Mucosa of stomach (tissue), 1 donor: ENCODE data around the gene TMCO6.
"Not testable (repeated sequence)": the region's sequence is repeated elsewhere in the genome, so short reads cannot be mapped to it uniquely, and the experiment has no call there.

ENCODE experiments used
- H3K27me3 ChIP-seq: one replicate; pipeline ENCODE4 v1.7.0; 2013; ENCODE audit warnings: mild to moderate bottlenecking, low read length; ENCODE audit not compliant: control insufficient read depth, insufficient read depth
- H3K36me3 ChIP-seq: one replicate; pipeline ENCODE4 v1.7.0; 2013; ENCODE audit warnings: low read length; ENCODE audit not compliant: control insufficient read depth, insufficient read depth
- H3K4me1 ChIP-seq: one replicate; pipeline ENCODE4 v1.7.0; 2013; ENCODE audit warnings: mild to moderate bottlenecking, low read length; ENCODE audit not compliant: control insufficient read depth, insufficient read depth
- H3K4me3 ChIP-seq: one replicate; pipeline ENCODE4 v1.7.0; 2013; ENCODE audit warnings: low read length
- H3K9ac ChIP-seq: one replicate; pipeline ENCODE4 v1.7.0; 2013; ENCODE audit warnings: mild to moderate bottlenecking, low read length, moderate library complexity
- H3K9me3 ChIP-seq: one replicate; pipeline ENCODE4 v1.7.0; 2013; ENCODE audit warnings: mild to moderate bottlenecking, low read length, moderate library complexity; ENCODE audit not compliant: control insufficient read depth
- donor health status: Pancreatic carcinoma.

TMCO6 gene

DNA sequence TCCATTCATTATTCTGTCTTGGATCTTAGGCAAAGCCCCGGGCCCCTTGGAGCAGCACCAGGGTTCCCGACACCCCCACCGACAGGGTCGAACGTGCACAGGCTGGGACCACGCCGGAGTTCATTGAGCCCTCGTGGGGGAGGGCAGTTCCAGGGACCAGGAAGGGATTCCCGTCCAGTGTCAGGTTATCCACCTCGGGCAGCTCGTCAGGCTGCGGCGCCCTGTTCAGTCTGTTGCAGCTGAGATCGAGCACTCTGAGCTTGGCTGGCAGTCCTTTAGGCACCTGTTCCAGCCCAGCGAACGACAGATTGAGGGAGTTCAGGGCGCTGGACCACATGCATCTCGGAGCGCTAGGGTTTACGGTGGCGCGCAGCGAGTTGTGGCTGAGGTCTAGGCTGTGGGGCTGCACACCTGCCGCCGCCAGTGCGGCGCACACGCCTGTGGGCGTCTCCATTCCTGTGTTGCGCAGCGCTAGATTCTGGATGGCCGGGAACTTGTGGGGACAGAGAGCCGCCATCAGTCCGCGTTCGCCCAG lies 7.4 kb upstream of the TMCO6 start:
- peak overlapping the region; percentile 48 for H3K4me3 ChIP-seq
- H3K27me3 ChIP-seq, result no peaks in the 10 kb centered on the region
- H3K9ac ChIP-seq, result peak overlapping the region; percentile 62

DNA sequence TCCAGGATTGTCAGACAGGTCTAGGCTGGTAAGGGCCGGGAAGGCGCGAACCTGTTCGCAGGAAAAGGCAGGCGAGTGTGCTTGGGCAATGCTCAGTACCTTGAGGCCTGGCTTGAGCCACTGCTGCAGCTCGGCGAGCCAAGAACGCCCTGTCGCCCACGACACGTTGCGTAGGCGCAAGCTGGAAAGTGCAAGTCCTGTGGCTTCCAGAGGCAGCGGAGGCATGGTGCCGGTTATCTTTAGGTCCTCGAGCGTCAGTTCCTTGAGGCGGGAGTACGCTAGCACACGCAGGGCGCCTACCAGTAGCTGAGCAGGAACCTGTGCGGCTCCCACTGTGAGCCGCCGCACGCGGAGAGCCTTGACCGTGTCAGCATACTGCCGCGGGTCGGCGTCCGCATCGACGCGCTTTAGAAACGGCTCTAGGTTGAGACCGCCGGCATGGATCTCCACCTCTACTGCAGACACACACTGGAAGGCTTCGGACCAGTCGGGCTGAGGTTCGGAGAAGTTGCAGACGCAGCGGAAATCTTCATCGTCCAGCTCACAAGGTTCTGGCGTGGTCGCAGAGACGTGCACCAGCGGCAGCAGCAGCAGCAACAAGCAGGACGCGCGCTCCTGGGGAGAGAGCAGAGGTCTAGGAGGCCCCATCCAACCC lies 6.8 kb upstream of the TMCO6 start:
- Histone ChIP-seq H3K4me1 (peaks cover 12% of the 10 kb centered on the region), H3K36me3 (no peaks in the 10 kb centered on the region), H3K27me3 (no peaks in the 10 kb centered on the region), H3K9me3 (no peaks in the 10 kb centered on the region), H3K9ac (peak overlapping the region; percentile 62), H3K4me3 (peak overlapping the region; percentile 48)

More for the DNA sequence above, 7.4 kb upstream of the TMCO6 start:
- H3K36me3 ChIP-seq, result no peaks in the 10 kb centered on the region
- no peaks in the 10 kb centered on the region for H3K9me3 ChIP-seq
- peaks cover 12% of the 10 kb centered on the region for H3K4me1 ChIP-seq

DNA sequence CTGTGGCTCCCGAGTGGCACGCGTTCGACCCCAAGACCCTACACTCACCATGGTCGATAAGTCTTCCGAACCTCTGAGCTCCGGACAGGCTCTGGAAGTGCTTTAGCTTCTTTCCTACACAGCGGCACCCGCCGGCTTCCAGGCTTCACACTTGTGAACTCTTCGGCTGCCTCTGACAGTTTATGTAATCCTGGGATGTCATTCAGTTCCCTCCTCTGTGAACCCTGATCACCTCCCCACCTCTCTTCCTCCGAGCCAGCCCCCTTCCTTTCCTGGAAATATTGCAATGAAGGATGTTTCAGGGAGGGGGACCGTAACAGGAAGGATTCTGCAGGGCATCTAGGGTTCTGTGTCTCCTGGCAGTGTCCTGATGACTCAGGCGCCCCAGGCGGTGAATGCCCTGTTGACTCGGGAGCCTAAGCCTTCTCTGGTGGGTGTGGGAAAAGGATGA lies 6.2 kb upstream of the TMCO6 start, which contains the start of gene CD14:
CD14 (minus strand) TSS at position 155 of the 451 bp plus-strand sequence; CDS start at position 51, 104 bp downstream.
- no peaks in the 10 kb centered on the region for H3K36me3 ChIP-seq
- H3K4me1 ChIP-seq, result peaks cover 12% of the 10 kb centered on the region
- H3K4me3 ChIP-seq, result peak within 1 kb of the TSS; percentile 48
- H3K9me3 ChIP-seq, result no peaks in the 10 kb centered on the region
- peak within 1 kb of the TSS; percentile 62 for H3K9ac ChIP-seq
- H3K27me3 ChIP-seq, result no peaks in the 10 kb centered on the region

DNA sequence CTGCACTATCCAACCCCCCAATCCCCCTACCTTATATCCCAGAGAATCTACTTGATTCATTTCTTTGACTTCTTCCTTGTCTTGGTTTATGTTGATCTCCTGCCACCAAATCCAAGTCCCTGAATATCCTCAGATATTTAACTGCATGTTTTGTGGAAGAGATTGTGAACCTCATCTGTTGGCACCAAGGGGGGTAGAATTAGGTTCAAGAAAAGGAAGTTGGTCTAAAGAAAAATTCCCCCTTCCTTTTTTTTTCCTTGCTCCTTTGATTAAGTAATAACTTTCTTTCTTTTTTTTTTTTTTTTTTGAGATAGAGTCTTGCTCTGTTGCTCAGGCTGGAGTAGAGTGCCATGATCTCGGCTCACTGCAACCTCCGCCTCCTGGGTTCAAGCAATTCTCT lies 5.8 kb upstream of the TMCO6 start:
- peak overlapping the region; percentile 62 for H3K9ac ChIP-seq
- H3K4me3 ChIP-seq, result no peak overlapping the region
- H3K27me3 ChIP-seq, result no peaks in the 10 kb centered on the region
- no peaks in the 10 kb centered on the region for H3K36me3 ChIP-seq
- H3K4me1 ChIP-seq, result peaks cover 12% of the 10 kb centered on the region
- no peaks in the 10 kb centered on the region for H3K9me3 ChIP-seq

DNA sequence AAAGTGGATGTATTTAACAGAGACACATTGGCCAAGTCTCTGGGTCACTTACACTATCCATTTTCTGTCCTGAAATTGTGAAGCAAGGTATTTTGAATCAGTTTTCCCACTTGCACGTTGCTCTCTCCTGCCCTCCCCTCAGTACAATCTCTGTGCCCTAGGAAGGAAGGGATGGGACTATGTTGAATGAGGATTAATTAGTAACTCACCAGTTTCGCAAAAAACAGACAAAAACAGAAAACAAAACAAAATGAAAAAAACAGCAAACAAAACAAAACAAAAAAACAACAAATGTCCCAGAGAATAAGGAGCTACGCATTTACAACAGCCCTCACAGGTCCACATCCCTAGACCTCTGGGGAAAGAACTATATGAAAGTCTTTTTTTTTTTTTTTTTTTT lies 5.1 kb upstream of the TMCO6 start:
- peaks cover 12% of the 10 kb centered on the region for H3K4me1 ChIP-seq
- H3K9ac ChIP-seq, result no peak overlapping the region
- H3K36me3 ChIP-seq, result no peaks in the 10 kb centered on the region
- no peaks in the 10 kb centered on the region for H3K27me3 ChIP-seq
- H3K9me3 ChIP-seq, result no peaks in the 10 kb centered on the region
- no peak overlapping the region for H3K4me3 ChIP-seq

DNA sequence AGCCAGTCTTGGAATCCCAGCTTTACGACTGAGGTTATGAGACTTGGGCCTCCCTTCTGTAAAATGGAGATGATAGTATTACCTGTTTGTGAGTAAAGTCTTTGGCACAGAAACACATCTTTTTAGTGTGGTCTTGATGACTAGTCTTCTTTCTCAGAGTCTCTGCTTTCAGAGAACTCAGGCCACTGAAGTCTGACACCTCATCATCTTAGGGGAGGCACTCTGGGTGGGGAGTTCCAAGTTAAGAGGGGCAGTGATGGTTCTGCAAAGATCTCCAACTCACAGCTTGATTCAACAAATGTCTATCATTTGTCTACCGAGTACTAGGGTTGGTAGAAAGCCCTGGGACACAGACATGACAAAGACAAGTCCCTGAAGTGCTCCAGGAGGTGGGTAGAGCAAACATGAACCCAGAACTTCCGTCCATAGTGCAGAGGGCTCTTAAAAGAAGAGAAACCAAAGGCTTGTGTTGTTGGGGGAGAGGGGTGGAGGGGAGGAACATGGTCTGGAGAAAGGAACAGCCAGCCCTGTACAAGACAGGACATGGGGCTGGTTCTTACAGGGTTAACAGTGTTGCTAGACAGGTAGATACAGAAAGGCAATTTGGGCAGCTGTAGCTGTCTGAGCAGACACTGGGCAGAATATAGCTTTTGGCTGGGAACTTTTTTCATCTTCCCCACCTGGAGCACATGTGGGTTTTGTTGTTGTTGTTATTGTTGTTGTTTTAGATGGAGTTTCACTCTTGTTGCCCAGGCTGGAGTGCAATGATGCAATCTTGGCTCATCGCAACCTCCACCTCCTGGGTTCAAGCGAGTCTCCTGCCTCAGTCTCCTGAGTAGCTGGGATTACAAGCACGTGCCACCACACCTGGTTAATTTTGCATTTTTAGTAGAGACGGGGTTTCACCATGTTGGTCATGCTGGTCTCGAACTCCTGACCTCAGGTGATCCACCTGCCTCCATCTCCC lies 3.7 kb upstream of the TMCO6 start:
- Histone ChIP-seq H3K9me3 (no peaks in the 10 kb centered on the region), H3K4me1 (peaks cover 18% of the 10 kb centered on the region), H3K4me3 (no peak overlapping the region), H3K36me3 (no peaks in the 10 kb centered on the region), H3K27me3 (no peaks in the 10 kb centered on the region), H3K9ac (no peak overlapping the region)

GRCh38 chr5:140637371-140638100 lies 1.7 kb upstream of the TMCO6 start:
- H3K36me3 ChIP-seq, result no peaks in the 10 kb centered on the region
- H3K9me3 ChIP-seq, result no peaks in the 10 kb centered on the region
- peaks cover 11% of the 10 kb centered on the region for H3K4me1 ChIP-seq

GRCh38 chr5:140638898-140639147 lies 428 bp upstream of the TMCO6 start:
- H3K36me3 ChIP-seq, H3K9me3 ChIP-seq, H3K4me3 ChIP-seq, H3K4me1 ChIP-seq, H3K27me3 ChIP-seq: not testable (repeated sequence)
- H3K9ac ChIP-seq, result peak overlapping the region; percentile 62

More at GRCh38 chr5:140637371-140638100, 1.7 kb upstream of the TMCO6 start:
- no peak overlapping the region for H3K9ac ChIP-seq
- H3K4me3 ChIP-seq, result no peak overlapping the region
- H3K27me3 ChIP-seq, result no peaks in the 10 kb centered on the region

GRCh38 chr5:140641716-140642115 lies 2.5 kb downstream of the TMCO6 start:
- Histone ChIP-seq H3K27me3 (no peaks in the 10 kb centered on the region), H3K9ac (no peak overlapping the region), H3K4me3 (no peak overlapping the region), H3K4me1 (peaks cover 11% of the 10 kb centered on the region), H3K36me3 (no peaks in the 10 kb centered on the region), H3K9me3 (no peaks in the 10 kb centered on the region)

GRCh38 chr5:140642718-140643117 lies 3.5 kb downstream of the TMCO6 start:
- no peak overlapping the region for H3K9ac ChIP-seq
- H3K36me3 ChIP-seq, result no peaks in the 10 kb centered on the region
- H3K4me3 ChIP-seq, result no peak overlapping the region
- H3K27me3 ChIP-seq, result no peaks in the 10 kb centered on the region
- H3K4me1 ChIP-seq, result peaks cover 12% of the 10 kb centered on the region
- no peaks in the 10 kb centered on the region for H3K9me3 ChIP-seq

GRCh38 chr5:140647042-140647419 lies 7.8 kb downstream of the TMCO6 start:
- no peaks in the 10 kb centered on the region for H3K36me3 ChIP-seq
- no peaks in the 10 kb centered on the region for H3K27me3 ChIP-seq
- H3K9ac ChIP-seq, result peak overlapping the region; percentile 85
- H3K4me1 ChIP-seq, result peaks cover 6% of the 10 kb centered on the region
- H3K4me3 ChIP-seq, result peak overlapping the region; percentile 74
- H3K9me3 ChIP-seq, result no peaks in the 10 kb centered on the region
